ENCODE results near the gene MMP24. TPM values are rescaled to one million over a fixed set of nuclear protein-coding genes. Genes with fewer than 3 reads are reported as not detected.

Gene MMP24
- total and polyA plus RNA-seq, 4 donors, result 0.09 to 0.75 (median 0.42) TPM

- H3K36me3 ChIP-seq (ENCODE audit: control insufficient read depth in 4 of 4, insufficient read depth in 3 of 4, low read depth in 1 of 4, low read length in 3 of 4), result no peaks in the 10 kb centered on the region
- no peak for DNase-seq (ENCODE audit: low spot score)
- TF ChIP-seq REST (IDR thresholded peaks at IDR 0.05) (no peak), YY1 (IDR thresholded peaks at IDR 0.05) (no peak), RXRA (IDR thresholded peaks at IDR 0.05) (no peak), TAF1 (conservative IDR thresholded peaks at IDR 0.05) (no peak), CTCF (IDR thresholded peaks at IDR 0.05; ENCODE audit: low read depth, low read length, missing input control) (no peak), SP1 (IDR thresholded peaks at IDR 0.05) (no peak), RAD21 (IDR thresholded peaks at IDR 0.05) (no peak), HNF4G (IDR thresholded peaks at IDR 0.05) (no peak), NR2F2 (IDR thresholded peaks at IDR 0.05) (no peak)
- H3K9me3 ChIP-seq (ENCODE audit: control insufficient read depth in 4 of 4, low read length in 3 of 4), result no peaks in the 10 kb centered on the region
- H3K27ac ChIP-seq (ENCODE audit: low read depth in 1 of 2, low read length in 2 of 2), result no peak overlapping the region
- whole genome bisulfite sequencing, result 83% methylated on average over 4 of the region's 4 CpGs
- no peaks in the 10 kb centered on the region for H3K27me3 ChIP-seq (ENCODE audit: control insufficient read depth in 4 of 4, insufficient read depth in 4 of 4, low read length in 3 of 4)
- H3K4me1 ChIP-seq (ENCODE audit: control insufficient read depth in 4 of 4, insufficient read depth in 4 of 4, low read length in 3 of 4), result peaks cover 0 to 7% (median 2%) of the 10 kb centered on the region in 4 donors
- no peak overlapping the region for H3K4me3 ChIP-seq (ENCODE audit: low read depth in 1 of 3, low read length in 3 of 3)
- no peak overlapping the region for H3K9ac ChIP-seq (ENCODE audit: low read depth in 1 of 2, low read length in 2 of 2)
Measured at GRCh38 chr20:35299780-35300179, 73.3 kb downstream of the MMP24 start.

DNA sequence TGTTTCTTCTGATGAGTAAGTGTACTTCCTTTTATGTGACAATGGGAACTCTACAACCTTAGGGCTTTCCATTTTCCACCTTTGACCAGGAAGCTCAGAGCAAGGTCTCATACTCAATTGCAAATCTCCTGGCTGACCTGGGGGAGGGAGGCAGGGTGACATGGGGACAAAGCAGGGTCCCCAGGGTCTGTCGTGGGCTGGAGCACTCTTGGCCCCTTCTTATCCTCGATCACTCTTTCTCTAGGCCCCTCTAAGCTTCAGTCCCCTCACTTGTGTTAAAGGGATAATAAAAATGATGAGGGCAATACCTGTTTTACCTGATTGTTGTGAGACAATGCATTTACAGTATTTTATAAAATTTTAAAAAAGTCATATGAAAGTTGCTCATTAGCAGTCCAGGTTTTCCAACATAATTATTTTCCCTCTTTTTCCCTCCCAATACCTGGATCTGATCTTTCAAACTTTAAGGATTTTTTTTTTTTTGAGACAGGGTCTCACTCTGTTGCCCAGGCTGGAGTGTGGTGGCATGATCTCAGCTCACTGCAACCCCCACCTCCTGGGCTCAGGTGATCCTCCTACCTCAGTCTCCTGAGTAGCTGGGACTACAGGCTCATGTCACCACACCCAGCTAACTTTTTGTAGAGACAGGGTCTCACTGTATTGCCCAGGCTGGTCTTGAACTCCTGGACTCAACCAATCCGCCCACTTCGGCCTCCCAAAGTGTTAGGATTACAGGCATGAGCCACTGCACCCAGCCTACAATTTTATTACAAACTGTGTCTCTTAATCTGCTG lies 74.2 kb downstream of the MMP24 start:
- 86% methylated on average over 4 of the region's 4 CpGs for WGBS
- no peaks in the 10 kb centered on the region for H3K27me3 ChIP-seq (ENCODE audit: control insufficient read depth in 4 of 4, insufficient read depth in 4 of 4, low read length in 3 of 4)
- H3K36me3 ChIP-seq (ENCODE audit: control insufficient read depth in 4 of 4, insufficient read depth in 3 of 4, low read depth in 1 of 4, low read length in 3 of 4), result peaks cover 0 to 2% (median 0%) of the 10 kb centered on the region in 4 donors
- H3K27ac ChIP-seq (ENCODE audit: low read depth in 1 of 2, low read length in 2 of 2), result no peak overlapping the region
- DNase-seq (ENCODE audit: low spot score), result no peak
- H3K4me3 ChIP-seq (ENCODE audit: low read depth in 1 of 3, low read length in 3 of 3), result no peak overlapping the region
- peaks cover 0 to 7% (median 2%) of the 10 kb centered on the region in 4 donors for H3K4me1 ChIP-seq (ENCODE audit: control insufficient read depth in 4 of 4, insufficient read depth in 4 of 4, low read length in 3 of 4)
- no peak overlapping the region for H3K9ac ChIP-seq (ENCODE audit: low read depth in 1 of 2, low read length in 2 of 2)
- TF ChIP-seq RXRA (IDR thresholded peaks at IDR 0.05) (no peak), FOXA2 (IDR thresholded peaks at IDR 0.05) (no peak), SP1 (IDR thresholded peaks at IDR 0.05) (no peak), FOXA1 (IDR thresholded peaks at IDR 0.05) (no peak), REST (IDR thresholded peaks at IDR 0.05) (no peak), HNF4A (conservative IDR thresholded peaks at IDR 0.05) (no peak), JUND (IDR thresholded peaks at IDR 0.05) (no peak), GABPA (IDR thresholded peaks at IDR 0.05 in 1 of 2, conservative IDR thresholded peaks at IDR 0.05 in 1 of 2) (no peak), EGR1 (IDR thresholded peaks at IDR 0.05; ENCODE audit: low read depth in 2 of 2) (no peak), ATF3 (IDR thresholded peaks at IDR 0.05) (no peak), TAF1 (conservative IDR thresholded peaks at IDR 0.05) (no peak), YY1 (IDR thresholded peaks at IDR 0.05) (no peak)
- TF ChIP-seq, protein P1, sequence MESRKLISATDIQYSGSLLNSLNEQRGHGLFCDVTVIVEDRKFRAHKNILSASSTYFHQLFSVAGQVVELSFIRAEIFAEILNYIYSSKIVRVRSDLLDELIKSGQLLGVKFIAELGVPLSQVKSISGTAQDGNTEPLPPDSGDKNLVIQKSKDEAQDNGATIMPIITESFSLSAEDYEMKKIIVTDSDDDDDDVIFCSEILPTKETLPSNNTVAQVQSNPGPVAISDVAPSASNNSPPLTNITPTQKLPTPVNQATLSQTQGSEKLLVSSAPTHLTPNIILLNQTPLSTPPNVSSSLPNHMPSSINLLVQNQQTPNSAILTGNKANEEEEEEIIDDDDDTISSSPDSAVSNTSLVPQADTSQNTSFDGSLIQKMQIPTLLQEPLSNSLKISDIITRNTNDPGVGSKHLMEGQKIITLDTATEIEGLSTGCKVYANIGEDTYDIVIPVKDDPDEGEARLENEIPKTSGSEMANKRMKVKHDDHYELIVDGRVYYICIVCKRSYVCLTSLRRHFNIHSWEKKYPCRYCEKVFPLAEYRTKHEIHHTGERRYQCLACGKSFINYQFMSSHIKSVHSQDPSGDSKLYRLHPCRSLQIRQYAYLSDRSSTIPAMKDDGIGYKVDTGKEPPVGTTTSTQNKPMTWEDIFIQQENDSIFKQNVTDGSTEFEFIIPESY (IDR thresholded peaks at IDR 0.05), result no peak
- H3K9me3 ChIP-seq (ENCODE audit: control insufficient read depth in 4 of 4, low read length in 3 of 4), result no peaks in the 10 kb centered on the region

Data from liver (tissue), 9 donors.